Suprapubic skin (tissue), 3 donors: Measurements from ENCODE around the gene TSPYL4.

ENCODE experiments used
- CTCF ChIP-seq, 2 donors: fragments of 200-600 bp in 1 of 2; fragments of 450-650 bp in 1 of 2; sonication (generic) in 1 of 2; IDR thresholded peaks; one replicate each; pipeline ENCODE4 v1.5.1; 2016 to 2019; ENCODE audit warnings: antibody characterized with exemption in 2 of 2, mild to moderate bottlenecking in 1 of 2, moderate library complexity in 1 of 2
- EP300 ChIP-seq: sonication (generic); formaldehyde crosslinking; IDR thresholded peaks from one replicate; pipeline ENCODE4 v1.6.1; 2017; ENCODE audit warnings: antibody characterized with exemption
- POLR2A ChIP-seq, 2 donors: fragments of 450-650 bp; IDR thresholded peaks; one replicate each; pipeline ENCODE4 v1.6.1; 2017; ENCODE audit warnings: antibody characterized with exemption in 2 of 2, mild to moderate bottlenecking in 2 of 2, moderate library complexity in 2 of 2

GRCh38 chr6:116244284-116244683 is 9.6 kb downstream of the TSPYL4 start:
- TF ChIP-seq EP300 = no peak
- no peak for TF ChIP-seq CTCF (IDR thresholded peaks at IDR 0.05)
- no peak for TF ChIP-seq POLR2A (IDR thresholded peaks at IDR 0.05)
